Daoy (cell line): ENCODE measurements around the gene STPG4. TPM values are rescaled to one million over a fixed set of nuclear protein-coding genes. Genes with fewer than 3 reads are reported as not detected.
"Not testable (repeated sequence)": the region's sequence is repeated elsewhere in the genome, so short reads cannot be mapped to it uniquely, and the experiment has no call there.

Experiments used
- DNase-seq: peaks from one replicate; pipeline ENCODE4 v3.0.0-alpha.2; 2015; ENCODE audit warnings: low read depth
- total RNA-seq: library from RNA; depleted of rRNA; stranded (reverse); fragments of >200 nt; shearing (Covaris generic); gene quantifications from 2 replicates; pipeline ENCODE4 v1.2.3, GENCODE V29; 2014

The STPG4 gene
- total RNA-seq, 1 experiment from 2014 or later: not detected

- DNase-seq: no peak
These were observed 28.3 kb downstream of the STPG4 start for GRCh38 chr2:47126783-47127182.

GRCh38 chr2:47124740-47125139, 30.4 kb downstream of the STPG4 start:
- DNase-seq: not testable (repeated sequence)

GRCh38 chr2:47120424-47120823, 34.7 kb downstream of the STPG4 start:
- not testable (repeated sequence) for DNase-seq

- peak; percentile 42 for DNase-seq
These were observed 36.1 kb downstream of the STPG4 start for GRCh38 chr2:47119001-47119400.

GRCh38 chr2:47118581-47118980, 36.5 kb downstream of the STPG4 start:
- DNase-seq: no peak

- no peak for DNase-seq
These were observed 42.3 kb downstream of the STPG4 start for GRCh38 chr2:47112665-47113435.

GRCh38 chr2:47109680-47110079, 45.4 kb downstream of the STPG4 start:
- no peak for DNase-seq

- DNase-seq: no peak
These were observed 46.1 kb downstream of the STPG4 start for GRCh38 chr2:47109007-47109375.

- not testable (repeated sequence) for DNase-seq
These were observed 46.7 kb downstream of the STPG4 start for GRCh38 chr2:47108267-47109006.

- not testable (repeated sequence) for DNase-seq
These were observed 47.9 kb downstream of the STPG4 start for GRCh38 chr2:47107201-47107600.

- DNase-seq: not testable (repeated sequence)
These were observed 48.9 kb downstream of the STPG4 start for GRCh38 chr2:47106231-47106630.

- not testable (repeated sequence) for DNase-seq
These were observed 55.4 kb downstream of the STPG4 start for GRCh38 chr2:47099712-47100111.

- no peak for DNase-seq
These were observed 56.2 kb downstream of the STPG4 start for GRCh38 chr2:47098953-47099352.

GRCh38 chr2:47097563-47097962, 57.5 kb downstream of the STPG4 start:
- no peak for DNase-seq

- DNase-seq: no peak
These were observed 58.7 kb downstream of the STPG4 start for GRCh38 chr2:47096451-47096850.

- DNase-seq: no peak
These were observed 59.6 kb downstream of the STPG4 start for GRCh38 chr2:47095349-47096020.

- no peak for DNase-seq
These were observed 60.5 kb downstream of the STPG4 start for GRCh38 chr2:47094511-47095142.

- DNase-seq: no peak
These were observed 61.5 kb downstream of the STPG4 start for GRCh38 chr2:47093626-47094025.

- no peak for DNase-seq
These were observed 62.6 kb downstream of the STPG4 start for GRCh38 chr2:47092465-47092864.

GRCh38 chr2:47091118-47091517, 64.0 kb downstream of the STPG4 start:
- DNase-seq: no peak

- peak; percentile 72 for DNase-seq
These were observed 66.0 kb downstream of the STPG4 start for GRCh38 chr2:47089083-47089464.
